C4-2B (cell line): ENCODE data around the gene CAPG.

Source experiments
- CTCF ChIP-seq: fragments of 450-650 bp; conservative IDR thresholded peaks from 2 replicates; pipeline ENCODE4 v1.5.1; 2017; ENCODE audit warnings: mild to moderate bottlenecking
- ZFX ChIP-seq: fragments of 450-650 bp; IDR thresholded peaks from 2 replicates; pipeline ENCODE4 v1.6.1; 2017

- TF ChIP-seq CTCF (no peak), ZFX (no peak)
These were observed 9.4 kb downstream of the CAPG start for GRCh38 chr2:85400541-85401463.
